Stimulated activated CD4-positive, alpha-beta T cell treated with anti-CD3 and anti-CD28 coated beads, Interleukin-4, amount 100 ng/mL, for 48 hours (primary cell): ENCODE results near the gene CHSY3.

ENCODE experiments used
- DNase-seq, 2 donors: peaks; one replicate each; pipeline ENCODE4 v3.0.0-alpha.2; 2020; ENCODE audit warnings: low read depth in 2 of 2

Gene CHSY3

DNA sequence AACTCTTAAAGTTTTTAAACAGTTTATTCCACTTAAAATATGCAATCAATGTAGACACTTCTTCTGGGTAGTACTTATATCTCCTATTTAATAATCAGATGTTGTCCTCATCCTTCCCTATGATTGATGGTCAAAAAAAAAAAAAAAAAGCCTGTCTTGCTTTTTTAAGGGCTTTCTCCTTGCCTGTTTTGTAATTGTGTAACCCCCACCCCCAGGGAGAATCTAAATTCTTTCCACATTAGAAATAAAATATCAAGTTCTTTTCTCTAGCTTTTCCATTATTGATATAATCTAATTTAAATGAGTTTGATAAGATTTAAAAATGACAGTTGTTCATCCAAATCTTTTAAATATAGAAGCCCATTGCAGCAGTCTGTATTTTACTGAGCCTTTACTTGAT is 119.7 kb downstream of the CHSY3 start:
- no peak for DNase-seq

DNA sequence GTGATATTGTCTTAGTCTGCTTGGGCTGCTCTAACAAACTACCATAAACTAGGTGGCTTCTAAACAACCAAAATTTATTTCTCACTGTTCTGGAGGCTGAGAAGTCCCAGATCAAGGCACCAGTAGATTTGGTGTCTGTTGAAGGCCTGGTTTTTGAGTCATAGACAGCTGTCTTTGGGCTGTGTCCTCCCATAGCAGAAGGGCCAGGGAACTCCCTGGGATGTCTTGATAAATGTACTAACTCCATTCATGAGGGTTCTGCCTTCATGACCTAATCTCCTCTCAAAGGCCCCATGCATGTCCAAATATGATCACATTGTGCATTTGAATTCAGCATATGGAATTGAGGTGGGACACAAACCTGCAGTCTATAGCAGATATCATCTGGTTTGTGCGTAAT is 121.2 kb downstream of the CHSY3 start:
- DNase-seq: no peak

- DNase-seq: no peak
Measured at GRCh38 chr5:130032807-130033206, 128.5 kb downstream of the CHSY3 start.

- no peak for DNase-seq
Measured at GRCh38 chr5:130034566-130035210, 130.4 kb downstream of the CHSY3 start.

DNA sequence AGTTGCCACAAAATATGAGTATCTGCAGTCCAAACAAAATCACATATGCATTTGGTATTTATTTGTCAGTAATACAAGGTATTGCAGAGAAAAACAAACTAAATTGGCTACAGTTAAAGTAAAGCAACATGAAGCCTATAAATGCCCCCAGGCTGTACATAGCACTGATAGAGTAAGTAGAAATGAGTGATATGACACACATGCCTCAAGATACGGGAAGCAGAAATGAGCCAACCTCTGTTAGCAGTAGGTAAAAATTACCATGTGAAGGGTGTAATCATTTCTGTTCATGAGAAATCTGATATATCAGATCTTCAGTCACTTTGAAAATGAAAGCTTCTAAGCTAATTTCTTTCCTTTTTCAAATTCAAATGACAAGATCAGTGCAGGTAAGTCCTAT is 131.1 kb downstream of the CHSY3 start:
- DNase-seq: no peak

DNA sequence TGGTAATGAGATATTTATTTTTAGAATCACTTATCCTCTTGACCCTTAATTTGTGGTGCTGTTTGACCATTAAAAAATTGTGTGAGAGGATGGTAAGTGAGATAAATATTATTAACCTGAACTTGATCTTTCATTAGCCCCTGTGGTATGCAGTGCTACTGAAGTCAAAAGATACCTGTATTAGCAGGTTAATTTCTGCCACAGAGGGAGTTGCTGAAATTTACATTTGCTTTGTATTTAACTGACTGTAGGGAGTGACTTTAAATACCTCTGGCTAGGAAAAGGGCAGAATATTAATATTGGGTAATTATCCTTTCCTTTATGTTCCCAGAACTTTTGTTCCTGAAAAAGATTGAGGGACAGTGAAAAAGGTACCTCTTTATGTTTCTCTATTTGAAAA is 133.6 kb downstream of the CHSY3 start:
- DNase-seq: no peak

GRCh38 chr5:130043834-130044233 is 139.6 kb downstream of the CHSY3 start:
- no peak for DNase-seq

- no peak for DNase-seq
Measured at GRCh38 chr5:130045334-130045733, 141.1 kb downstream of the CHSY3 start.

DNA sequence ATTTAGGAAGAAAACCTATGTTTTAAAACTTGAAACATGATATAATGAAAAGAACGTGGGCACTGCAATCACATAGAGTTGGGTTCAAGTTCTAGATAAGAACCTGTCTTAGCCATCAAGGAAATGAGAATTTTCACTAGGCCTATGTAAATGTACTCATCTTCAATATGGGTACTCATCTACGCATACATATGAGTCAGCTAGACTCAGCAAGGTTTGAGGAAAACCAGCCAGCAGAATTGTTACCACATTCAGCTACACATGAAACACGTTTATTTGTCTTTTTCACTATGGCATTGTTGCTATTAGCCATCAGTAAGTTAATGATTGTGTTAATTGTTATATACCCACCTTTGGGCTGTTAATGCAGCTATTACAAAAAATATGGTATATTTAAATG is 146.3 kb downstream of the CHSY3 start:
- no peak for DNase-seq

GRCh38 chr5:130052752-130053151 is 148.5 kb downstream of the CHSY3 start:
- no peak for DNase-seq

- no peak for DNase-seq
Measured at GRCh38 chr5:130055572-130055971, 151.3 kb downstream of the CHSY3 start.

DNA sequence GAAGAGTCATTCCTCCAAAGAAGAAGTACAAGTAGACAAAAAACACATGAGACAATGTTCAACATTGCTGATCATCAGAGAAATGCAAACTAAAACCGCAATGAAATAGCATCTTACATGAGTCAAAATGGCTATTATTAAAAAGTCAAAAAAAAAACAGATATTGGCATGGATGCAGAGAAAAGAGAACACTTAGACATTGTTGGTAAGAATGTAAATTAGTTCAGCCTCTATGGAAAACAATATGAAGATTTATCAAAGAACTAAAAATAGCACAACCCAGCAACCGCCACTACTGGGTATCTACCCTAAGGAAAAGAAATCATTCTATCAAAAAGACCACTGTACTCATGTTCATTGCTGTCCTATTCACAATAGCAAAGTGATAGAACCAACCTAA is 157.5 kb downstream of the CHSY3 start:
- no peak for DNase-seq

GRCh38 chr5:130063603-130064002 is 159.3 kb downstream of the CHSY3 start:
- no peak for DNase-seq

DNA sequence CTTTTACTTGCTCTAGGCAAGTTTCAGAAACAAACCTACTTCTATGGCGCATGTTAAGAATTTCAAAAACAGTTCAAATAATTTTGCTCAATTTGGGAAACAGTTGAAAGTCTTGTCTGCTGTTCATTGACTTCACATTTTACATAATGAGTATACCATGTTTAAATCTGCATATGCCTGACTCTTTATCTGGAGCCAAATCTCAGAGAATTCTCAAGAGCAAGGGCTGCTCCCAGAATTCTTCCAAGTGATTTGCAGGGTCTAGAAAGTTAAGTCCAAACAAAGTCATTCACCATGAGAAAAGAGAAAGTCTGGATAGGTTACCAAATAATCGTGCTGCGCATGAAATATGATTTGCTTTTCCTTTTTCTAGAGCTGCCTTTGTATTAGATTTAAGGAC is 160.2 kb downstream of the CHSY3 start:
- DNase-seq: no peak

GRCh38 chr5:130065617-130066016 is 161.4 kb downstream of the CHSY3 start:
- no peak for DNase-seq

DNA sequence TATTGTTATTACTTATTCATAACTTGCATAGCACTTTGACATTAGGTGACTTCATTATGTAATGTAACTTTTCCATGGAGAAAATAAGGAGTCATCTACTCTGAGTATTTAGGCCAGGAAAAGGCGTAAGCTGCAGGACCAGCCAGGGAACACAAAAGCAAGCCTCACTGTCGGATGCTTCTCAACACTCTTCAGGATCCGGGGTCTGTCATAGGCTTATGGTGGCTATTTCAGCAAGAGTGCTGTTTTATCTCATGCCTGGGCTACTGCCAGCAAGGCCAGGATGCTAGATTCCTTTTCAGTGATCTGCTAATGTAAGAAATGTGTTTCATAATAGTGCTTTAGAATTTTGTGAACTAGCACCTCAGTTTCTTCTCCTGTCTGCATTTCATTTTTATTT is 162.4 kb downstream of the CHSY3 start:
- no peak for DNase-seq

GRCh38 chr5:130067364-130067763 is 163.1 kb downstream of the CHSY3 start:
- no peak for DNase-seq

- DNase-seq: no peak
Measured at GRCh38 chr5:130068101-130068500, 163.8 kb downstream of the CHSY3 start.

DNA sequence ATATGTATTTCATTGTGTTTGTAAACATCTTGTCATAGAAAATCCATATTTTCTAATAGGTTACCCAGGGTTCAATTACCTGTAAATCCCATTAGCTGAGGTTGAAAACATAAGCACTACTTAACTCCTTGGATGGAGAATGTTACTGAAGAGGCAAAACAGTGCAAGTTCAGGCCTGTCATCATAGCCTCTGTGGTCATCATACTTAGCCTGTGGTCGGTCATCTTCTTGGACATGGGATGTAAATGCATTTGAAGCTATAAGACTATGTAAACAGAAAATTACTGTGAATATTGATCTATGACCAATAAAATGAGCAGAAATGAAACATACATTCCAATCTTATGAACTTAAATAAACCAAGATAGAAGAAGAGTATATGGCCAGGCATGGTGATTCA is 164.7 kb downstream of the CHSY3 start:
- no peak for DNase-seq

DNA sequence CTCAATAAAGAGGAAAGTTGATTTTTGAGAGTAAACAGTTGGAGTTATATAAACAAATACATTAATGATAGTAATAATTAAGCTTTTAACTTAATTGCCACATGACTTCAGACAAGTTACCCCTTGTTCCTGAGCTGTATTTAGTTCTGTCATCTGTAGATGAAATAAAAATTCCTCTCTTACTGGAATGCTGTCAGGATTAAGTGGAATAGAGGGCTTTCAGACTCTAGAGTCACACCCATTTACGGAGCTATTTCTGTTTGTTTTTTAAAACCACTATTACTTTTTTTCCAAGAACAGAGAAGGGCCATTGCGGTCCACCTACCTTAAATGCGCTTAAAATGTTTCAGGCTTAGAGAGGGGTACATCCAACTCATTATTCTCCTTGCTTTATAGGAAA is 170.6 kb downstream of the CHSY3 start:
- DNase-seq: no peak

- DNase-seq: no peak
Measured at GRCh38 chr5:130077007-130077406, 172.7 kb downstream of the CHSY3 start.

- no peak for DNase-seq
Measured at GRCh38 chr5:130078661-130079060, 174.4 kb downstream of the CHSY3 start.

- no peak for DNase-seq
Measured at GRCh38 chr5:130090569-130091270, 186.5 kb downstream of the CHSY3 start.

DNA sequence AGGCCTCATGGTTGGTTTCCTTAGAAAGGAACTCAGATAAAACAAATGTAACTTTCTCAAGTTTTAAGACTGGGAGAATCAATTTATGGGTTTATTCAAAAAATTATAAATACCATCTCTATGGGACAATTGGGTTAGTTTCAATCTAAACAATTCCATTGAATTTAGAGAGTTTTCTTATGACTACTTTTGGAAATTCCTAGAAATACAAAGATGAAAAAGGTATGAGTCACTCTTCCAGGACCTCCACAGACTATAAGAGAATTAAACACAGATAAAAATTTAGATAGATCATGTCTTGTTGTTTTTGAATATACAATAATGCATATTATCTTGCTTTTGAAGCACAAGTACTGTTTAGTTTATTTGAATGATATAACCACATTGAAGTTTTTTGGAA is 188.7 kb downstream of the CHSY3 start:
- DNase-seq: no peak
